Stimulated activated effector memory CD8-positive, alpha-beta T cell treated with anti-CD3 and anti-CD28 coated beads, Interleukin-12 subunit alpha, Interleukin-12 subunit beta, amount 100 ng/mL, for 72 hours (primary cell): ENCODE results near the gene PCSK4.
"Not testable (repeated sequence)": the region's sequence is repeated elsewhere in the genome, so short reads cannot be mapped to it uniquely, and the experiment has no call there.

Experiments
- ATAC-seq: fragments of 150-1000 bp; cut with Tn5 transposase; 2 replicates; pipeline ENCODE4 v1.10.0; 2021
- DNase-seq, 2 donors: peaks; one replicate each; pipeline ENCODE4 v3.0.0; 2021 to 2022; ENCODE audit warnings: low spot score in 2 of 2
- H3K27ac Mint-ChIP-seq: one replicate; pipeline ENCODE4 v1.8.0; 2022; ENCODE audit warnings: mild to moderate bottlenecking, mixed read lengths
- H3K36me3 Mint-ChIP-seq: one replicate; pipeline ENCODE4 v1.8.0; 2022; ENCODE audit warnings: mild to moderate bottlenecking, mixed read lengths
- H3K4me1 Mint-ChIP-seq: one replicate; pipeline ENCODE4 v1.8.0; 2022; ENCODE audit warnings: mixed read lengths
- H3K4me3 Mint-ChIP-seq: one replicate; pipeline ENCODE4 v1.8.0; 2022; ENCODE audit warnings: mild to moderate bottlenecking, mixed read lengths
- H3K9me3 Mint-ChIP-seq: one replicate; pipeline ENCODE4 v1.8.0; 2022; ENCODE audit warnings: mixed read lengths

Gene PCSK4

DNA sequence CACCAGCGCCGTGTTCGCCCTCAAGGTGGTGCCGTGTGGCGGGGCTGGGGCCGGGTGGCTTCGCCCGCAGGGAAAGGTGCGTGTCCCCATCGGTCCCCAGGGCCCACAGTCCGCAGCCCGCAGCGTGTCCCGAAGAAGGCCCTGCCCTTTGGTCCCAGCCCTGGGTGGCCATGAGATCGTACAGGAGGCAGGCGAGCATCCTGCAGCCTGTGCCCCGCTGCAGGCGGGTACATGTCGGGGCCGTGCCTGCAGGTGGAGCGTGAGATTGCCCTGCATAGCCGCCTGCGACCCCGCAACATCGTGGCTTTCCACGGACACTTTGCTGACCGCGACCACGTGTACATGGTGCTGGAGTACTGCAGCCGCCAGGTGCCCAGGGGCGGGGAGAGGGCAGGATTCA, 35.2 kb upstream of the PCSK4 start:
- ATAC-seq: no peak
- peaks cover 9% of the 10 kb centered on the region for H3K4me1 Mint-ChIP-seq
- H3K27ac Mint-ChIP-seq: no peak overlapping the region
- no peak overlapping the region for H3K4me3 Mint-ChIP-seq
- DNase-seq: no peak
- H3K9me3 Mint-ChIP-seq: no peaks in the 10 kb centered on the region
- H3K36me3 Mint-ChIP-seq: no peaks in the 10 kb centered on the region

- DNase-seq (no peak), ATAC-seq (no peak)
- Mint-ChIP-seq H3K4me3 (no peak overlapping the region), H3K36me3 (no peaks in the 10 kb centered on the region), H3K9me3 (no peaks in the 10 kb centered on the region), H3K27ac (no peak overlapping the region), H3K4me1 (peaks cover 9% of the 10 kb centered on the region)
These were observed 34.8 kb upstream of the PCSK4 start for GRCh38 chr19:1524972-1525325.

DNA sequence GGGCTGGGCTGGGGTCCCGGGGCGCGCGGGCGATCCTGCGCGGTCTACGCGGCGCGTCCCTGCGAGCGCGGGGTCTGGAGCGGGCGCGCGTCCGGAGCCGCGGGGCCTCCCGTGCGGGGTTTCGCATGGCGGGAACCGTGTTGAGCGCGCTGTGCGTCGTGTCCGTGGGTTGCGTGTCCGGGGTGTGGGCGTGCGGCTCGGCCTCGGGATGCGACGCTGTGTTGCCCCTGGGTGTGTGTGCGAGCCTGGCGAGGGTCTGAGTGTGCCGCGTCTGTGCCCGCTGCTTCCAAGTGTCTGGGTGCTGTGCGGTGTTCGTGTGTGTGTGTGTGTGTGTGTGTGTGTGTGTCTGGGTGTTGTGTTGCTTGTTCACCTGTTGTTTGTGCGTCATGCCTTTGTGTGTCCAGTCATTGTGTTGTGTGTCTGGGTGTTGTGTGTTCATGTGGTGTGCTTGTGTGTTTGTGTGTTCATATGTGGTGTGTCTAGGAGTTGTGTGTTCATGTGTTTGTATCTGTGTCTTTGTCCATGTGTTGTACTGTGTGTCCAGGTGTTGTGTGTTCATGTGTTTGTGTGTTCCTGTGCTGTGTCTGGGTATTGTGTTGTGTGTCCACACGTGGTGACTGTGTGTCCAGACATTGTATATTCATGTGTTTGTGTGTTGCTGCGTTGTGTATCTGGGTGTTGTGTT, 34.3 kb upstream of the PCSK4 start:
- H3K4me3 Mint-ChIP-seq: no peak overlapping the region

DNA sequence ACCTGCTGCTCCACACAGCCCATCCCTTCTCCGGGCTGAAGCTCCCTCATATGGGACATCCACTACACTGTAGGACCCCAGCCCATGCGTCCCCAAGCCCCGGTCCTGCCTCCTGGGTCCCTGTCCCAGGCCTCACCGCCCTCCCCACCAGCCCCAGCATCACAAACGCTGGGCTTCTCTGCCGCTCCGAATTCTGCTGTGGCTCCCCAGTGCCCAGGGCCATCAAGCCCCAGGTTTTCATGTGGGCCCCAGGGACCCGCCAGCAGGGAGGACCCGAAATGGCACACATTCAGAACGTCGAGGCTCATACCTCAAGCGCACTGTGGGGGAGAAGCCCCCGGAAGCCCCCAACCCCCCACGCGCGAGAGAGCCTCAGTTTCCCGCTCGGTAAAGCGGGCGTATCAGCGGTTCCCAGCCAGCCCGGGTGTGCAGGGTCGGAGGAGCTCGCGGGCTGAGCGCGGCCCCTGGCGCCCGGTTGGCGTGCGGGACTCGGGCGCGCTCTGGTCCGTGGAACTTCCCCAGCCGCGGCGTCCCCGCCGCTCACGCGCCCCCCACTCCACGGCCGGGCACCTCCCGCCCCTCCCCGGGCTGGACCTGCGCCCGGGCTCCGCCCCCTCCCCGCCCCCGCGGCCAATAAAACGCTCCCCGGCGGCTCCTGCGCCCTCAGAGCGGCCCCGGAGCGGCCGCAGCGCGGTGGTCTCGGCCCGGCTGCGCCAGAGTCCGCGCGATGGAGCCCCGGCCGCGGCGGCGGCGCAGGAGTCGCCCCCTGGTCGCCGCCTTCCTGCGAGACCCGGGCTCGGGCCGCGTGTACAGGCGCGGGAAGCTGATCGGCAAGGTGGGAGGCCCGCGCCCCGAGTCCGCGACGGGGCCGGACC, 33.5 kb upstream of the PCSK4 start, which contains the start of gene PLK5:
TSS of gene PLK5 (plus strand) at position 666 of the 875 bp plus-strand sequence. CDS start 2,920 bp downstream, outside the sequence.
- Mint-ChIP-seq H3K4me1 (peaks cover 9% of the 10 kb centered on the region), H3K9me3 (no peaks in the 10 kb centered on the region), H3K27ac (no peak within 1 kb of the TSS), H3K36me3 (no peaks in the 10 kb centered on the region), H3K4me3 (no peak within 1 kb of the TSS)
- ATAC-seq: no peak
- DNase-seq: no peak

More for the DNA sequence above, 34.3 kb upstream of the PCSK4 start:
- Mint-ChIP-seq H3K36me3 (no peaks in the 10 kb centered on the region), H3K4me1 (peaks cover 9% of the 10 kb centered on the region), H3K27ac (no peak overlapping the region), H3K9me3 (no peaks in the 10 kb centered on the region)
- no peak for ATAC-seq
- DNase-seq: no peak

GRCh38 chr19:1522838-1523237, 32.7 kb upstream of the PCSK4 start:
- no peak for DNase-seq
- Mint-ChIP-seq H3K4me3 (no peak overlapping the region), H3K36me3 (no peaks in the 10 kb centered on the region), H3K27ac (no peak overlapping the region), H3K4me1 (peaks cover 9% of the 10 kb centered on the region), H3K9me3 (no peaks in the 10 kb centered on the region)
- no peak for ATAC-seq

DNA sequence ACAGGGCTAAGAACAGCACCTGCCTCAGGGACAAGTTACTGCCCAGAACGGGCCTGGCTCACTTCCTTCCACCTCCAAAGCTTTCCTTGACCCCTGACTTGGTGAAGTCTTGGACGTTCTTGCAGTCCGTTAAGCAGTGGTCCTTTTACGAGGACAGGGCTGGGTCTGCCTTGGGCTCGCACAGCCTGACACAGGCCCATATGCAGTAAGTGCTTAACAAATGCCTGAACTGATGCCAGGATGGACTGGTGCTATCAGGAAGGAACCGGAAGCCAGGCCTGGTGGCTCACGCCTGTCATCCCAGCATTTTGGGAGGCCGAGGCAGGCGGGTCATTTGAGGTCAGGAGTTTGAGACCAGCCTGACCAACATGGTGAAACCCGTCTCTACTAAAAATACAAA, 31.9 kb upstream of the PCSK4 start:
- no peaks in the 10 kb centered on the region for H3K9me3 Mint-ChIP-seq
- no peak overlapping the region for H3K4me3 Mint-ChIP-seq
- DNase-seq (no peak), ATAC-seq (no peak)
- no peaks in the 10 kb centered on the region for H3K36me3 Mint-ChIP-seq
- H3K27ac Mint-ChIP-seq: no peak overlapping the region
- H3K4me1 Mint-ChIP-seq: peaks cover 9% of the 10 kb centered on the region

DNA sequence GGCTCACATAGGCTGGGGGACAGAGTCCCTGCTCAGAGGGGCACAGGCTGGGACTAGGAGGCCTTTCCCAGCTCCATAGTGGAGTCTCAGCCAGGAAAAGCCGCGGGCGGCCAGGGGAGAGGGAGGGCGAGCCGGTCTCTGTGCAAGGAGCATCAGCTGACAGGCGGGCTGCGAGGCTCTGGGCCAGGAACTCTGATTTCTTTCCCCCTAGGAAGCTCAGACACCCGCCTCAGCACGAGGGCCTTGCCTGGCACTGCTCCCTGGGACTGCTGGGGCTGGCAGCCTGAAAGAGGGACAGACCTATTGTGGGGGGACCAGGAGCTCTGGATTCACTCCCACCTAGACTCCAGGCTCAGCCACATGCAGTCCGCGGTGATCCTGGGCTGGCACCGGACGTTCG, 31.5 kb upstream of the PCSK4 start:
- H3K4me1 Mint-ChIP-seq: peaks cover 9% of the 10 kb centered on the region
- H3K36me3 Mint-ChIP-seq: no peaks in the 10 kb centered on the region
- DNase-seq (no peak), ATAC-seq (no peak)
- H3K9me3 Mint-ChIP-seq: no peaks in the 10 kb centered on the region
- H3K4me3 Mint-ChIP-seq: no peak overlapping the region
- no peak overlapping the region for H3K27ac Mint-ChIP-seq

DNA sequence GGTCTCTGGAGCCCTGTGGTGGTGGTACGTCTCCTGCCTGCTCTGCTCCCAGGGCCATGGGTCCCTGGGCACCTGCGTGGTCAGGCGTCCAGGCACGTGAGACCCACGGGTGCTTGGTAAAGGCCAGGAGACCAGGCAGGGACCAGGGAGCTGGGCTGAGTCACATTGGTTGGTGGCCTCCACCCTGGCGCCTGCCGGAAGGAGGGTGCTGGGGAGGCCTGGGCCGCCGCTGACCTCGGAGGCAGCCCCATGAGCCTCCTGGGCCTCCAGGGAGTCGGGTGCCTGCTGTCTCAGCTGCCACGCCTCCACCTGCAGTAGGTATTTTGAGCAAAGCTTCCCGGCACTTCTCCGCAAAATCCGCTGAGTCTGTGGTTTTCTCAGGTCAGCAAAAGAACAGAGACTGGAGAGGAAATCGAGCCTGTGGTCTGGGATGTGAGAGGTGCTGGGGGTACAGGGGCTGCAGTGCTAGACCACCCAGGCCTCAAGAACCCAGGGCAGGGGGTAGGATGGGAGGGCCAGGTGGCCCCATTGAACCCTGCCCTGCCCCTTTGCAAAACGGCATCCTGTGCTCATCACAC, 30.1 kb upstream of the PCSK4 start:
- Mint-ChIP-seq H3K9me3 (no peaks in the 10 kb centered on the region), H3K27ac (no peak overlapping the region), H3K4me1 (peaks cover 9% of the 10 kb centered on the region), H3K4me3 (no peak overlapping the region), H3K36me3 (no peaks in the 10 kb centered on the region)
- DNase-seq (no peak), ATAC-seq (peak; percentile 19)

- not testable (repeated sequence) for H3K27ac Mint-ChIP-seq, H3K36me3 Mint-ChIP-seq, ATAC-seq, H3K4me3 Mint-ChIP-seq, DNase-seq, H3K4me1 Mint-ChIP-seq, H3K9me3 Mint-ChIP-seq
These were observed 29.7 kb upstream of the PCSK4 start for GRCh38 chr19:1519802-1520201.

- peaks cover 6% of the 10 kb centered on the region for H3K4me1 Mint-ChIP-seq
- no peaks in the 10 kb centered on the region for H3K9me3 Mint-ChIP-seq
- H3K27ac Mint-ChIP-seq: no peak overlapping the region
- no peak overlapping the region for H3K4me3 Mint-ChIP-seq
- no peak for DNase-seq
- peaks cover 8% of the 10 kb centered on the region for H3K36me3 Mint-ChIP-seq
- no peak for ATAC-seq
These were observed 28.3 kb upstream of the PCSK4 start for GRCh38 chr19:1518471-1518870.

DNA sequence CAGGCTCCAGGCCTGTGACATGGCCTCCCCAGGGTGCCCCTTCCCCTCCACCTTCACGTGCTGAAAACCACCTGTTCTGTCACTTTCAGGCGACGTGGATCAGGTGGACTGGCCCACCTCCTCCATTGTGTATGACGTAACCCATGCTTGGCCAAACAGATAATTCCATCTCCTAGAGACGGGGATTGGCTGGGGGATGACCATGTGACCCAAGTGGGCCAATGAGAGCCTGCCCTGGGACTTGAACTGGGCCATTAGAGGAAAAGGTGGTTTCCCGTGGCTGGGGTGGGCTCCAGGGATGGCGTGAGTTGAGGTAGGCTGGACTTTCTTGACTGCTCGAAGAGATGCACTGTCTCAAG, 26.2 kb upstream of the PCSK4 start:
- no peak overlapping the region for H3K27ac Mint-ChIP-seq
- DNase-seq (no peak), ATAC-seq (no peak)
- H3K4me3 Mint-ChIP-seq: no peak overlapping the region
- H3K9me3 Mint-ChIP-seq: no peaks in the 10 kb centered on the region
- H3K36me3 Mint-ChIP-seq: peaks cover 8% of the 10 kb centered on the region
- peaks cover 13% of the 10 kb centered on the region for H3K4me1 Mint-ChIP-seq

- ATAC-seq (no peak), DNase-seq (no peak)
- H3K9me3 Mint-ChIP-seq: no peaks in the 10 kb centered on the region
- no peak overlapping the region for H3K27ac Mint-ChIP-seq
- H3K36me3 Mint-ChIP-seq: peaks cover 8% of the 10 kb centered on the region
- H3K4me1 Mint-ChIP-seq: peaks cover 14% of the 10 kb centered on the region
- no peak overlapping the region for H3K4me3 Mint-ChIP-seq
These were observed 25.0 kb upstream of the PCSK4 start for GRCh38 chr19:1514986-1515721.

- H3K27ac Mint-ChIP-seq: no peak overlapping the region
- H3K36me3 Mint-ChIP-seq: peaks cover 8% of the 10 kb centered on the region
- no peaks in the 10 kb centered on the region for H3K9me3 Mint-ChIP-seq
- ATAC-seq (no peak), DNase-seq (no peak)
- H3K4me1 Mint-ChIP-seq: peaks cover 22% of the 10 kb centered on the region
- H3K4me3 Mint-ChIP-seq: peak overlapping the region; percentile 68
These were observed 24.1 kb upstream of the PCSK4 start for GRCh38 chr19:1514295-1514661.

DNA sequence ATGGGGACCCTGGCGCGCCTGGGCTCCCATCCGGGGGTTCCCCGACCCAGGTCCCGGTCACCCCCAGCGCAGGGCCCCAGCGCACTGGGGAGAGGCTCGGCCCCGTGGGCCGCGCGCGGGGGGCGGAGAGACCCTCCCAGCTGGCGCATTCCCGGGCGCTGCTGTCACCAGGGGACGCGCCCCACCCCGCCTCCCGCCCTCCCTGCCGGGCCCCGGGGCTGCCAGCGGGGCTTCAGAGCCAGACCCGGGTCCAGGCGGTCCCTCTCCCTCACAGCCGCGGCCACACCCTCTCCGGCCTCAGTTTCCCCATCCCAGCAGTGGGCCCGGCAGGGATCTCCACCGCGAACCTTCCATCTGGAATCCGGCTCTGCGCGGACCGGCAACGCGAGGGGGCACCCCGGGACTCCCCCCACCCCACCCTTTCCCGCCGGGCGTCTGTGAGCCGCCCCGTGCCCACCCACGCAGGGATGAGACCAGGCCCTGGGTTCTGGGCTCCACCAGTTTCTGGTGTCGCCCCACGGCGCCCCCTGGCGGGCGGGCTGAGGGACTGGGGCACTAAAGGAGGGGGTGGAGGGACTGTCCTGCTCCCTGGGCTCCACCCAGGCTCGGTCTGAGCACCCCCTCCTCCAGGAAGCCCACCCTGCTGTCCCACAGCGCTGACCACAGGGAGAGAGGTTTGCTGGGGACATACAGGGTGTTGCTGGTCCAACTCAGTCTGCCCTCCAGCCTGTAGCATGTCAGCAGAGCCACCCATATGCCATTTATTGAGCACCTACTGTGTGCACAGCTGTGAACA, 23.5 kb upstream of the PCSK4 start:
- DNase-seq (peak; percentile 71 to 82), ATAC-seq (peak; percentile 70)
- Mint-ChIP-seq H3K4me3 (peak overlapping the region; percentile 68), H3K27ac (no peak overlapping the region), H3K9me3 (no peaks in the 10 kb centered on the region), H3K4me1 (peaks cover 22% of the 10 kb centered on the region), H3K36me3 (peaks cover 8% of the 10 kb centered on the region)
